Stimulated activated CD4-positive, alpha-beta T cell treated with anti-CD3 and anti-CD28 coated beads, Interleukin-1b, Interleukin-23, amount 100 ng/mL, for 24 hours (primary cell): ENCODE data around the gene CTNNA2.

ENCODE experiments used
- DNase-seq, 4 experiments: peaks; one replicate each; pipeline ENCODE4 v3.0.0-alpha.2; 2020; ENCODE audit warnings: low read depth in 4 of 4, low spot score in 1 of 4

Gene CTNNA2

DNA sequence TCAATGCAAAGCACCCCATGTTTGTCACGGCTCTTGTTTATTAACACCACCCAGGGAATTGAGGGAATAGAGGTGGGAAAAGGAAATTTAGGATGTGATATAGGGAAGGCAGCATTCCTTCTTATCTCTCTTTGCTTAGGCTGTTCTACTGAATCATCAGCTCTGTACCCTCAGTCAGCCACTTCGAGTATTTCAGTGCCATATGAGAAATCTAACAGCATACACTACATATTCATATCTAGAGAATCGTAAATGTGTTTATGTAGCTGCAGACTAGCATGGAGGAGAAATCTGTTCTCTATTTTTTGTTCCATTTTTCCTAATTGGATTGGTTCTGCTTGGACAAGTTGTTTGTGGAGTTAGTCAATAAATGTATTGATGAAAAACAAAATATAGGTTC, 187.8 kb downstream of the CTNNA2 start:
- DNase-seq: no peak

DNA sequence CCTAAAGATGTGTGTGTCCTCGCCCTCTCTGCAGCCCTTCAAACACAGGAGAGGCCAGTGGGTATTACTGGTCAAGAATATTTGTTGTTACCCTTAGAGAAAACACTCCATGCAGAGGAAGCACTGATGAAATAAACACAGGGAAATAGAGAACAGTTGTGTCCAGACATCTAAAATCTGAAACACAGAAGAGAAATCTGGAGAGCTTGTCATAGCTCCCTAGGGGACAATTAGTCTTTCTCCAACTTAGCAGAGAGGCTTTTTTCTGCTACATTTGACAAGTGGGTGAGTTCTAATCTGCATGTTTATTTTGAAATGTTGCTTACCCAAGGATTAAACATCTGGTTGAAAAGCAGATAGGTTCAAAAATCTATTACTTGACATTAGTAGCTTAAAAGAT, 190.1 kb downstream of the CTNNA2 start:
- DNase-seq: no peak

- DNase-seq: no peak
Measured at GRCh38 chr2:79711098-79711497, 198.2 kb downstream of the CTNNA2 start.

GRCh38 chr2:79713131-79713785, 200.4 kb downstream of the CTNNA2 start:
- no peak for DNase-seq

DNA sequence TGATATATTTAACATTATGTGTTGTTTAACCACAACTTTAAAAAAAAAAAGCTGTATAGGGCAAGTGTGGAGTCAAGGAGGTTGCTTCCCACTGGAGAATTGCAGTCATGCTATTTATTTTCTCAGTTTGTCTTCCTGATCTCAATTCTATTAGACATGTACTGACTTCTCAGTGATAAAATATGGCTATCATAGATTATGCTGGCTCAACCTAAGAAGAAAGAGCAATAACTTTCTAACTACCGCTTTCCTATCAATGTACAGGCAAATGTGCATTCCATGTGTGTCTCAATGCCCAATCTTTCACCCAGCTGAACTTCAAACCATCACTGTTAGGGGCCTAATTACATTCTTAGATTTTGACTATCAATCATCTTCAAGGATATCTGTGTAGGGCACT, 201.4 kb downstream of the CTNNA2 start:
- DNase-seq: no peak

DNA sequence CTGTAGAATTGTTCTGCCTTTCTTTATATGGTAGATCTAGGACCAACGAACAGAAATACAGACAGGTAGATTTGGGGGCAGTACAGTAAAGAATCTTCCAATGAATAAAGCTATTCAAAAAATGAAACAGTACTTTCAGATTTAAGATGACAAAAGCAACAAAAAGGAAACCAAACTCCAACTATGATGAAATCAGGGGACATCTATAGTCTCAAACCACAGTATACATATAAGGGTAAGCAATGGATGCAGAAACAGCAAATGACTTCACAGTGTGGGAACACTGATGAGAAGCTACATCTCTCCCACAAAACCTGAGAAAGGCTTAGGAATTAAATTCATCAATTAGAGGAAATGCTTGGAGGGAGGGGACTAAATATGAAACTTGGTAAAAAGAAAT, 202.5 kb downstream of the CTNNA2 start:
- DNase-seq: no peak

- no peak for DNase-seq
Measured at GRCh38 chr2:79716266-79716665, 203.4 kb downstream of the CTNNA2 start.

DNA sequence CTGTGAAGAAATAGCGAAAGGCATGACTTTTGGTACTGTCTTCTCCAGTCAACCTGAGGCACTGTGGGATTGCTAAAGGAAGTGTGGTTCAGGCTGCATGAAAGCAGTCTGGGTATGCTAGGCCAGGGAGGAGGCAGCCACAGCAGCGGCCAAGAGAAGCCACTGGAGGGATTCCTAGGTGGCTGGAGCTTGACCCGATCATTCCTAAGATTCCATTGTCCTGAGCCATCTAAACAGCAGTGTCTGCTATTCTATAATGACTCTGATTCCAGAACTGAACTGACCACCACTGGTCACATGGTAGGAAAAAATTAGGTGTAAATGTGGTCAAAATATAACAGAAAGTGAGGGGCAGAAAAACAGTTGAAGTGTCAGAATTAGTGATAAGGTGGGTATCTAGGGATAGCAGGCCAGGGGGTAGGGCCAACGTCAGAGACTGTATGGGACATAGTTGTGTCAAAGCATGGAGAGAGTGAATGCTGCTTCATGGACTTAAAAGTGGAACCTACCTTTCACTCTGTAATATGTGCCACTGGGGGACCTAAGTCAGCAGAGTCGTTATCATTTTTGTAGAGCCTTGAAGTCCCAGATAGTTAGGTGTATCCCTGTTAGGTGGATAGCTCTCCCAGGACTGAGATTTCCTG, 204.6 kb downstream of the CTNNA2 start:
- no peak for DNase-seq

GRCh38 chr2:79721061-79721460, 208.2 kb downstream of the CTNNA2 start:
- no peak for DNase-seq

DNA sequence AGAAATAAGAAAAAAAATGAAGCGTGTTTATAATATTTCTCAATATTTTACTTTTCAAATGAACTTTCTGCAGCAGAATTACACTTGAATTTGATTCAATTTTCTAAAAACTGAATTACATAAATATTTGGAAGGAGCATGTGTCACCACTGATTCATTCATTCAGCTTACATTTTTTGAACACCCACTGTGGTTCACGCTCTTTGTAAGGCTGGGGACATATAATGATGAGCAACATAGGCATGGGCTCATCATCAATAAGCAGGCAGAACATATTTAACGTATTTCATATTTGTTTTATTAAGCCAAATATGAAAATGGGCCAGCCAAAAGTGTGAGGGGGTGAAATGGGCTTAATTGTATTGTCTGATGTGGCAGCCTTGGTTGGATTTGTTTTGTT, 209.1 kb downstream of the CTNNA2 start:
- DNase-seq: no peak

DNA sequence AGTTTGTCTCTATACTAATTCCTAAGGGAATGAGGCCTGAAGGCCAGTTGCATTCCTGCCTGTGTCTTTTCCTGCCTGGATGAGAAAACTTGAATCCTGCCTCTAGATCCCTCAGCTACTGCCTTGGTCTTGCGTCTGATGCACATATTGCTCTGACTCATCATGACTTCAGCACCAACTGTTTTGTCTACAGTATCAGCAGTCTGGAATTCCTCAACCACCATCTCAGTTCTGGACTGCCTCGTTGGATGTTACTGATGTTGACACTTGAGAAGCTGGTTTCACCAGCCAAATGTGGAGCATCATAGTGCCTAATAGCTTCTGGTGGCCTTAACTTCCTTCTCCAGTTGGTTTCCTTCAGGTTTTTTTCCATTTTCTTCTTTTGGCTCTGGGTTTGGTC, 211.0 kb downstream of the CTNNA2 start:
- DNase-seq: no peak

- no peak for DNase-seq
Measured at GRCh38 chr2:79729532-79729931, 216.7 kb downstream of the CTNNA2 start.

DNA sequence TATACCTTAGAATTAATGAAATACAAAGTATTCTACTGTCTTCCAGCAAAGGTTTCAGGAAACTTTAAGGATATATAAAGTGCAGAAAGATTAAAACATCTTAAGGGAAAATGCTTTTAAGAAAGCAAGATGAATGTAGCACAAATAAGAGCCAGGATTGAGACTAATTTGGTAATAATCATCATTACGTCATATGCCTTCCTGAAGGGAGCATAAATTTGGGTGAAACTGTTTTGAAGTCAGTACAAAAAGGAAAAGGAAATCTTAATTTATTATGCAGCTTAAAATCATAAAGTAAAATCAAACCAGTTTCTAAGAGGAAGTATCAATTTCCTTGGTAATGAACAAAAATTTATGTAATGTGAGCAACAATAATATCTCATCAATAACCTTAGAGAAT, 221.7 kb downstream of the CTNNA2 start:
- no peak for DNase-seq

GRCh38 chr2:79740879-79741443, 228.1 kb downstream of the CTNNA2 start:
- no peak for DNase-seq

GRCh38 chr2:79750321-79750720, 237.5 kb downstream of the CTNNA2 start:
- DNase-seq: no peak

GRCh38 chr2:79757526-79757925, 244.7 kb downstream of the CTNNA2 start:
- no peak for DNase-seq

GRCh38 chr2:79758042-79758441, 245.2 kb downstream of the CTNNA2 start:
- DNase-seq: no peak

DNA sequence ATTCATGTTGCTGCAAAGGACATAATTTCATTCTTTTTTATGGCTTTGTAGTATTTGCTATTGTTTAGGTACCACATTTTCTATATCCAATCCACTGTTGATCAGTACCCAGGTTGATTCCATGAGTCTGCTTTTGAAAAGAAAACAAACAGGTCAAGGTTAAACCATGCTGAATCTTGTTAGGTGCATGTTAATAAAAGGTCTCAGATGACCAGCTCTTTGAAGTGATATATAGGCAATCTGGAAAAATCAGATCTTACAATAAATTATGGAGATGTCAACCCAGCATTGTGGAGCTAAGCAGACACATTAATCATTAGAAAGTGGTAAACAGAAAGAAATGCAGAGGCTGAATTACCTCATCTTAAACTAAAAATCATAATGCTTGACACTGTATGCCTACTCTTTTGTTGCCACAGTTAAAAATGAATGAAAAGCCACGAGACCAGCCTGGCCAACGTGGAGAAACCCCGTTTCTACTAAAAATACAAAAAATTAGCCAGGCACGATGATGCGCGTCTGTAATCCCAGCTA, 246.0 kb downstream of the CTNNA2 start:
- DNase-seq: no peak

DNA sequence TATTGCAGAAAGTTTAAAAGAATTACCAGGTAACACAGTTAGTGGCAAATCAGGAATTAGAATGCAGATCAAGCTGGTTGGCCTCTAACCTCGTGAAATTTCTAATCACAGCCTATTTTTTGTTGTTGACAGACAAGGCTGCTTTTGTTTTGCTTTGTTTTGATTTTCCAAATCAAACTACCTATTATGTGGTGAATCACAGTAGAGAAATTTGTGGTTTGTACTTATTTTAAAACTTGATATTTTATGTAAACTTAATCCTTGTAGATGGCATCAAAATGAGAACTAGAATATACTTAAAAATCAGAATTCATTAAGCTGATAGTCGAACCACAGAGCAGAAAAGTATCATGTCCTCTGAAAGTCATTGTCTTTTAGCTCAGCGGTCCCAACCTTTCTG, 258.1 kb downstream of the CTNNA2 start:
- DNase-seq: no peak

DNA sequence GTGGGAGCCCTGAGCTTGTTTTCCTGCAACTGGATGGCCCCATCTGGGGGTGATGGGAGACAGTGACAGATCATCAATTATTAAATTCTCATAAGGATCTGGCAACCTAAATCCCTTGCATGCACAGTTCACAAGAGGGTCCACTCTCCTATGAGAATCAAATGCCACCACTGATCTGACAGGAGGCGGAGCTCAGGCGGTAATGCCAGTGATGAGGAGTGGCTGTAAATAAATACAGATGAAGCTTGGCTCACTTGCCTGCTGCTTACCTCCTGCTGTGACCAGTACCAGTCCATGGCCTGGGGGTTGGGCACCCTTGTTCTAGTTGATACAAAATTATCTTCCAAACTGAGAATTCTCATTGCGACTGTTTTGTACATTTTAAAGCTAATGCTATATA, 258.6 kb downstream of the CTNNA2 start:
- DNase-seq: no peak

DNA sequence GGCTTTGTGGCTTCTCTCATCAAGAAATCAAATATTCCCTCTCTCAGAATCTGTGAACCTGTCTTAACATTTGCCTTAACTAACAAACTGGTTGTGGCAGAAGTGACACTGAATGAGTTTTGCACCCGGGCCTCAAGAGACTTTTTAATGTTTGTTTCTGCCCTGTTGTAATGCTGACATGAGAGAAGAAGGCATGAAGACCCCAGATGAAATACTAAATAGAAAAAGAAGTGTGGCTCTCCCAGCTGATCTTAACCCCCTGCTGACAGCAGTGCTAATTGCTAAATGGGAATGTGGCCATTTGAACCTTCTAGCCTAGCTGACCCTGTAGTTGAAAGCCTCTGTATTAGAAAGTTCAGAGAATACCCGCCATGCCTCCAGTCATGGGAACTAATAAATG, 261.2 kb downstream of the CTNNA2 start:
- no peak for DNase-seq

- no peak for DNase-seq
Measured at GRCh38 chr2:79776461-79776860, 263.6 kb downstream of the CTNNA2 start.

DNA sequence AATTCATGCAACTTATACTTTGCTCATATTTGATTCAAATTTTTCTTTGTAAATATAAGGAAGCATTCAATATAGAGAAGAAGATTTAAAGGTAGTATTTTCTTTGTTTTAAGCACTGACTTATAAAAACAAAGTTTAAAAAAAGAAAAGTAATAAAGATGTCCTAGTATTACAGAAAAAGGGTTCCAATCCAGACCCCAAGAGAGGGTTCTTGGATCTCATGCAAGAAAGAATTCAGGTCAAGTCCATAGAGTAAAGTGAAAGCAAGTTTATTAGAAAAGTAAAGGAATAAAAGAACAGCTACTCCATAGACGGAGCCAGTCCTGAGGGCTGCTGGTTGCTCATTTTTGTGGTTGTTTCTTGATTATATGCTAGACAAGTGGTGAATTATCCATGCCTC, 267.9 kb downstream of the CTNNA2 start:
- DNase-seq: no peak
